HK-2 (cell line): ENCODE results near the gene ATAD5.
"Not testable (repeated sequence)": the region's sequence is repeated elsewhere in the genome, so short reads cannot be mapped to it uniquely, and the experiment has no call there.

Experiments
- DNase-seq: peaks from one replicate; pipeline ENCODE4 v3.0.0-alpha.2; 2018; ENCODE audit not compliant: unreplicated experiment

ATAD5 gene

DNA sequence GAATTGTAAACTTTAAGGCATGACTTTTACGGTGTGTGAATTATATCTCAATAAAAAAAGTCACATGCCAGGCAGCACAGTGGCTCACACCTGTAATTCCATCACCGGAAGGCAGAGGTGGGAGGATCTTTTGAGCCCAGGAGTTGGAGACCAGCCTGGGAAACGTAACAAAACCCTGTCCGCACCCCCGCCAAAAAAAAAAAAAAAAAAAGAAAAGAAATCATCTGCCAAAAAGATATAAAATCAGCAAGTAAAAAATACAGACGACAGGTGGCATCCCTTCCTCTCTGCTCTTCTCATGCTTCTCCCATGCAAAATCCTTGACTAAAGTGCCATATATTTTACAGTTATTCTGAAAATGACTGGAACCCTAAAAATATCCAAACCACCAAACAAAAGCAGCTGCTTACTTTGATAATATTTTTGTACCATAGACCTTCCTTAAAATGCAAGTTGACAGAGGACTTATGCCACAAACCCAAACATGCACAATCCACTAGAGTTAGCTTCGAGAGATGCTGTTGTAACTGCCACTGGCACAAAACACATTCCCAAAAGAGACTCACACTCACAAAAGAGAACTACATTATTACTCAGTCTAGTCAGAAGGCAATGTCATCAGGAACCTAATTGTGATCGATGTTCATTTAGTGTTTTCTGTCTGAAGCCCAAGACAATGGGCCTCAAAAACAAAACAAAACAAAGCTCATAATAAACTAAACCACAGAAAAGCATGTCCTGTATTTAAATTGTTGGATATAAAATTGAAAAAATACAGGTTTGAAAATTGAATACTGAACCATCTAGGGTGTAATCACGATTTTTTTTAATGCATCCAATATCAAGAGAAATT lies 9.7 kb upstream of the ATAD5 start:
- no peak for DNase-seq

DNA sequence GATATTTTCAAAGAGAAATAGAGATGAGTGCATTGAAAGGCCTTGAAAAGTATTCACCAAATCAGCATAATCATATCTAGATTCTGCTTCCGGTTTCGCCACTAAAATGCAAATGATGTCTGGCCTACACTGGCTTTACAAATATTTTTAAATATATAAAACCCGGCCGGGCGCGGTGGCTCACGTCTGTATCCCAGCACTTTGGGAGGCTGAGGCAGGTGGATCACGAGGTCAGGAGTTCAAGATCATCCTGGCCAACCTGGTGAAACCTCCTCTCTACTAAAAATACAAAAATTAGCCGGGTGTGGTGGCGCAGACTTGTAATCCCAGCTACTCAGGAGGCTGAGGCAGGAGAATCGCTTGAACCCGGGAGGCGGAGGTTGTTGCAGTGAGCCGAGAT lies 8.8 kb upstream of the ATAD5 start:
- not testable (repeated sequence) for DNase-seq

DNA sequence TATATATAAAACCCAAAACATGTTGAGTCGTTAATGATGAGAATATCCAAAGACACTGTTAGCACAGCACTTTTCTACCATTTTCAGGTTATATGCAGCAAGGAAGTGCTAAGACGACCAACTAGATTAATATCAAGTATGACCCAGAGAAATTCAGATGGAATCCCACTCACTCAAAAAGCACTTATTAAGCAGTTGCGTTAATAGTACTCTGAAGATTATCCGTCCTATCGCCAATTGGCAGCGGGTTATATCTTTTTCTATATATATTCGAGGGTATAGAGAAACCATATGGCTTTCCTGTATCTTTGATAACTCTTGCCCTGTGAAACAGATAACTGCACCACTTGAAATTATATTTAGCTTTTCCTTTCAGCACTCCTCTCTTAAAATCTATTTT lies 8.3 kb upstream of the ATAD5 start:
- no peak for DNase-seq

DNA sequence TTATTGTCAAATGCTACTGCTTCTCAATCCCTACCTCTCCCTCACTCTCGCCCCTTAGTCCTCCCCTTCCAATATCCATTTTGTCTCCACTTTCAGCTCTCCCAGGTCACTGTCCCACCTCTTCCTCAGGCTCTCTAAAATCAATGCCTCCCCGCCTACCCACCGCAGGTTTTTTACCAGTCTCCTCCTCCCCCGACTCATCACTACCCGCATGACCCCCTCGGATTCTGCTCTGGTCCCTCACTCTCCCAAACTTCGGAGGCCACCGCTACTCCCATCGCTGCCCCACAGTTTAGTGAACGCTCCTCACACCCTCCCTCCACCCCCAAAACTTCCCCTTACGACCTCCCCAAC lies 7.8 kb upstream of the ATAD5 start:
- DNase-seq = peak; percentile 39

DNA sequence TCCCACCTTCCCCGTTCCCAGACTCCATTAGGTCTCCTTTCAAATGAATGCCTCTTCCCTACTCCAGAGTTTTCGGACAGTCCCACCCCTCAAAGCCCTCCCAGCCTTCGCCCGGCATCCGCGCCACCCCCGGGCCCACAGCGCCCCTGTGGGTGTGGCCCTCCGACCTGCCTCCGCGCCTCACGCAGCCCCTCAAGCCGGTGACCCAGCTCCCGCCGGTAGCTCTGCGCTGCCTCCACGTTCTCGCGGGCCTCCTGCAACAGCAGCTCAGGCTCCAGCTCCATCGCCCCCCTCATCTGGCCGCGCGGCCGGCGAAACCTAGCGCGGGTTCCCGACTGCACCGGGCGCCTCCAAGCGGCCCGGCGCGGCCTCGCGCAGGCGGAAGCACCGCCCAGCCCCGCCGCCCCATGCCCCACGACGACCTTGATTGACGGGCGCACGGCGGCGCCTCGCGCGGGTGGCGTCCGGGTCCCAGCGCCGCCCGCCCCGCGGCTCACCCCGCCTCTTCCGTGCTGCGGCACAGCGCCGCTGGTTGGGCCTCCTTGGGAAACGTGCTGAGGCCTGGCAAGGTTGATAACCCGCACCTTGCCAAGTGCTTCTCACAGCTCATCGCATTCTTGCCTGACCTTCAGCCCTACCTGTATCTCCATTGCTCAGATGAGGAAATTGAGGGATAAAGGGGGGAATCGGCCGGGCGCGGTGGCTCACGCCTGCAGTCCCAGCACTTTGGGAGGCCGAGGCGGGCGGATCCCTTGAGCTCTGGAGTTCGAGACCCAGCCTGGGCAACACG lies 7.2 kb upstream of the ATAD5 start, which contains the start of gene CRLF3:
CRLF3 (minus strand) TSS at position 337 of the 790 bp plus-strand sequence; CDS start at position 296, 41 bp downstream.
- DNase-seq = peak; percentile 88

DNA sequence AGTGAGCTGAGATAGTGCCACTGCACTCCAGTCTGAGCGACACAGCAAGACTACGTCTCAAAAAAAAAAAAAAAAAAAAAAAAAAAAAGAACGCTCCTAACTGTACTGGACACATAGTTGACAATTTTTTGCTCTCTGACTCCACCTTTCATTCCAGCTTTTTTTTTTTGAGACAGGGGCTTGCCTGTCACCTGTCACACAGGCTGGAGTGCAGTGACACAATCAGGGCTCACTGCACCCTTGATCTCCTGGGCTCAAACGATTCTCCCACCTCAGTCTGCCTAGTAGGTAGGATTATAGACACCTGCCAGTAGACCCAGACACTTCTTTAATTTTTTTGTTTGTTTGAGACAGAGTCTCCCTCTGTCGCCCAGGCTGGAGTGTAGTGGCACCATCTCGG lies 4.7 kb upstream of the ATAD5 start:
- no peak for DNase-seq

DNA sequence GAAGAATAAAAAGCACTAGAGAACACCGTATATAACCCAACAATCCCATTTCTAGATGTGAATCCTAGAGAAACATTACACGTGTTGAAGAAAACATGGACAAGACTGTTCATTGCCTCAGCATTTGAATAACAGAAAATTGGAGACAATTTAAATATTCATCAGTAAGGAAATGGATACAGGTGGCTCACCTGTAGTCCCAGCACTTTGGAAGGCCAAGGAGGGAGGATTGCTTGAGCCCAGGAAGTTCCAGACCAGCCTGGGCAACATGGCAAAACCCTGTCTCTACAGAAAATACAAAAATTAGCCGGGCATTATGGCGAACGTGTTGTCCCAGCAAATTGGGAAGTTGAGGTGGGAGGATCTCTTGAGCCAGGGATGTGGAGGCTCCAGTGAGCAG lies 2.7 kb upstream of the ATAD5 start:
- DNase-seq = no peak

DNA sequence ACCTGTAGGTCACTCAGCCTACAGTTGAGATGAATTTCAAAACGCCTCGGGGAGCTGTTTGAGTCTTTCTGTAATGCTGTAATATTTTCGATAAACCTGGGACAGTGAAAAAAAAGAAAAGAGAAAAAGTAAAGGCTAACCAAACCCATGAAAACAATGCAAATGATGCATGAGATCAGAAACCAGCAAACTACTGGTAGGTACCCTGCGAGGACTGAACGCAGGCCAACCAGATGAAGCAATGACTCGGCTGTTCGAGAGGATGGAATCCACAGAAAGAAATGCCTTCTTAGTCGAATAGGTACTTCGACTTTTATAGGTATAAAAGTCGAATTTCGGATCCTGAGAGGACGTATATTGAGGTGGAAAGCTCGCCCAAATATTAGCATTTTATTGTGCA lies 509 bp upstream of the ATAD5 start:
- DNase-seq = no peak

DNA sequence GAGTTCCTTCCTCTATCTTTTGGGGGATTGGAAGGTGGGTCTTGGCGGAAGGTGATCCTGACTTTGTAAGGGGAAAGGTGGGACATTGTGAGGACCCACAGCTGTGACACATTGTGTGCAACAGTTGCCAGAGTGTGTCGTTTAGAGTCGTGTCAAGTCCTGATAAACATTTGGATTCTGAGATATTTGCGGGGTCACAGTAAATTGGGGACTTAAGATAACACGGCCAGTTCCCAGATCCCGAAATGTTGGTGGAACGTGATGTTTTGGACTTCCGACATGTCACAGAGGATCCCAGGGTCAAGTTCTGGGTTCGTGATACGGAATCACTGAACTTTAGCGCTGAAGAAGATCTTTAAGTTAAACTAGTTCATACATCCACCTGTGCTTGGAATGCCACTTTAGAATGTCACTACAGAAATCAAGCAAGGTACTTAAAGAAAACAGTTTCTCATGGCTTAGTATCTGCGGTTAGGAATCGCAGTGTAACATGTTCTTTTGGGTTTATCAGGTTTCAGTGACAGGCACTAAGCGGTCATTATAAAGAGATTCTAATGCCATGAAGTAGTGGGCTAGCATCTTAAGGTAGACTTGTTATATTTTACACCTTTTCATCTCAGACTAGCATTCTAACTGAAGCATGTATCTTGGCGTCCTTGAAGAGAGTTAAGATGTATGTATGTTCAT lies 815 bp downstream of the ATAD5 start:
- DNase-seq = no peak

DNA sequence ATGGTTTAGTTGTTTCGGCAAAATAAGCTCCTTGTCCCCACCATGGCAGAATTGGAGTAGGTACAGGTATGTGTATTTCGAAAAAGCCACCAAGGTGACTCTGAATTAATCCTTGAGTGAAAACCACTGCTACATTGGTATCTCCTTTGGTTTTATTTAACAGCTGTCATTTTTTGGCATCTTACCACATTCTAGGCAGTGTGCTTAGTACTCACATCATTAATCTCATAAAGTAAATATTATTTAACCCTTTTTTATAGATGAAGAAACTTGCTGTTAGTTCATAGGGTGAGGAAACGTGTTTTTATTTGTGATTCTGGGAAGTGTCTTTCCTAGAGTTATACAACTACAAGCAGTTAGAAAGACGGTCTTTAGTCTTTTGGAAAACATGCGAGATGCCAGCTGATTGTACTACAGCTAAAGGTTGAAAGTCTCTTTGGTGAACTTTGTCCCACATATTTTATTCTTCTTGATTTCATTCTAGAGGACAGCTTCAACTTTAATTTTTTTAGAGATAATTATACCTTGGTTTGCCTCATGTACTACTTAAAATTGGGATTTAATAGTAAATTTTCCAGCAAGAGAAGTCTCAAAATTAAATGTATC lies 6.5 kb downstream of the ATAD5 start:
- no peak for DNase-seq

DNA sequence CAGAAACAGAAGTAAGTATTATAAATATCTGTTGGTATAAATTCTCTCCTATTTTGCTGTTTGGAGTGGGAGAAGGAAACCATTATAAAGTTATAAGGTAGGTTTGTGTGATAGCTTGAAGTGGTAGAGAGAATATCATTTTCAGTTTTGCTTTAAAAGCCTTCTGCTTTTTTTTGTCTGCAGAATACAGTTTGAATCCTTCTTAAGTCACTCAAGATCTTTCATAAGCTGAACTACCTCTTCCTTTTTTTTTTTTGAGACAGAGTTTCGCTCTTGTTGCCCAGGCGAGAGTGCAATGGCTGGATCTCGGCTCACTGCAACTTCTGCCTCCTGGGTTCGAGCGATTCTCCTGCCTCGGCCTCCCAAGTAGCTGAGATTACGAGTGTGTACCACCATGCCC lies 9.0 kb downstream of the ATAD5 start:
- DNase-seq = no peak

DNA sequence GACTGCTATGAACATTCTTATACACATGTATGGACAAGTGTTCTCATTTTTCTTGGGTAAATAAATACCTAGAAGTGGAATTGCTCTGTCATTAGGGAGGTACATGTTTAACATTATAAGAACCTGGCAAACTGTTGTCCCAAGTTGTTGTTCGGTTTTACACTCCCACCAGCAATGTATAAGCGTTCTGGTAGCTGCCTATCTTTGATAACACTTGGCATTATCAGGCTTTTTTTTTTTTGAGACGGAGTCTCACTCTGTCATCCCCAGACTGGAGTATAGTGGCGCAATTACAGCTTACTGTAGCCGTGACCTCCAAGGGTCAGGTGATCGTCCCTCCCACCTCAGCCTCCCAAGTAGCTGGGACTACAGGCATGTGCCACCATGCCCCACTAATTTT lies 16.3 kb downstream of the ATAD5 start:
- DNase-seq = no peak

DNA sequence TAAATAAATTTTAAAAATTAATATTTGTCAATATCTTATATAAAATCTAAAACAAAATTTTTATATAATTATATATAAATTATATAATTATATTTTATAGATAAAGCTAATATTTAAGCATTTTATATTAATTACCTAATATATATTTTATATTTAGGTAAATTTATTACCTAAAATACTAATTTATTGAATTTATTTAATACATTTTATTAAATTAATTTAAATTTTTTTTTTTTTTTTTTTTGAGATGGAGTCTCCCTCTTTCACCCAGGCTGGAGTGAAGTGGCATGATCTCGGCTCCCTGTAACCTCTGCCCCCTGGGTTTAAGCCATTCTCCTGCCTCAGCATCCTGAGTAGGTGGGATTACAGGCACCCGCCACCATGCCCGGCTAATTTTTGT lies 22.4 kb downstream of the ATAD5 start:
- DNase-seq = no peak

DNA sequence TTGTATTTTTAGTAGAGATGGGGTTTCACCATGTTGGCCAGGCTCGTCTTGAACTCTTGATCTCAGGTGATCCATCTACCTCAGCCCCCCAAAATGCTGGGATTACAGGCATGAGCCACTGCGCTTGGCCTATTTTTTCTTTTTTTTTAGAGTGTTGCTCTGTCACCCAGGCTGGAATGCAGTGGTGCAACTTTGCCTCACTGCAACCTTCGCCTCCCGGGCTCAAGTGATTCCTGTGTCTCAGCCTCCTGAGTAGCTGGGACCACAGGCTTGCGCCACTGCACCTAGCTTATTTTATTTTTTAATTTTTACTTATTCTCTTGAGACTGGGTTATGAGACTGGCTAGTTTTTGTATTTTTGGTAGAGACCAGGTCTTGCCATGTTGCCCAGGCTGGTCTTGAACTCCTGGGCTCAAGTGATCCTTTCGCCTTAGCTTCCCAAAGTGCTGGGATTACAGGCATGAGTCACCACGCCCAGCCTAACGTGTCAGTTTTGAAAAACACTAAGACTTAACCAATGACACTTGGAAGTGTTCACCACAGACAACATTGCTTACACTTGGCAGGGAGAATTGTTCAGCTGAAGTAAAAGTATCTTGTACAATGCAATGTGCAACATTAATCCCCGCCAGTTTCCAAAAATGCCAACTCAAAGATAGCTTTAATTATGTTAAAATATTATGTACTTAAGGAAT lies 26.9 kb downstream of the ATAD5 start:
- DNase-seq = no peak

DNA sequence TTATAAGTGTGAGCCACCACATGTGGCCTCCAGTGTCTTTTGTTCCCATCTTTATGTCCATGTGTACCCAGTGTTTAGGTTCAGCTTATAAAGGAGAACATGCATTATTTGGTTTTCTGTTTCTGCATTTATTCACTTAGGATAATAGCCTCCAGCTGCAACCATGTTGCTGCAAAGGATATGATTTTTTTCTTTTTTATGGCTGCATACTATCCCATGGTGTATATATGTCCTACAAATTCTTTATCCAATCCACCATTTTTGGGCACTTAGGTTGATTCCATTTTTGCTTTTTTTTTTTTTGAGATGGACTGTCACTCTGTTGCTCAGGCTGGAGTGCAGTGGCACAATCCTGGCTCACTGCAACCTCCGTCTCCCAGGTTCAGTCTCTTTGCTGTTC lies 32.9 kb downstream of the ATAD5 start:
- no peak for DNase-seq

DNA sequence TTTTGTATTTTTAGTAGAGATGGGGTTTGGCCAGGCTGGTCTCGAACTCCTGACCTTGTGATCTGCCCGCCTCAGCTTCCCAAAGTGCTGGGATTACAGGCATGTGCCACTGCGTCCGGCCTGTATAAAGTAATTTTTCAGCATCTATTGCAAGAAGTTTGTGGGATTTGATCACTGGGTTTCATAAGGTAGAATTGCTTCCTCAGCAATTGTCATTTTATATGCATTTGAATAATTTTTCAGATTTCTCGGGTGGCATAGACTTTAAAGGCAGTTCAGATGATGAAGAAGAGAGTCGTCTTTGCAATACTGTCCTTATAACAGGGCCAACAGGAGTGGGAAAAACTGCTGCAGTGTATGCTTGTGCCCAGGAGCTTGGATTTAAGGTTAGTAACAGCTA lies 37.2 kb downstream of the ATAD5 start:
- no peak for DNase-seq

DNA sequence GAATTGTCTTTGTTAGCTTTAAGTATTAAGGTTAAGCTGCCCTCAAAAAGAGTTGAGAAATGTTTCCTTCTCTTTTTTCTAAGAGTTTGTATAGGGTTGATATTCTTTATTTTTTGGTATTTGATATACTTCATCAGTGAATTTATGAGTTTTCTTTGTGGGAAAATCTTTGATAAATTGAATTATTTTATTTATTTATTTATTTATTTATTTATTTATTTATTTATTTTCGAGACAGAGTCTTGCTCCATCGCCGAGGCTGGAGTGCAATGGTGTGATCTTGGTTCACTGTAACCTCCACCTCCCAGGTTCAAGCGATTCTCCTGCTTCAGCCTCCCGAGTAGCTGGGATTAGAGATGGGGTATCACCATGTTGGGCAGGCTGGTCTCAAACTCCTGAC lies 54.4 kb downstream of the ATAD5 start:
- no peak for DNase-seq

DNA sequence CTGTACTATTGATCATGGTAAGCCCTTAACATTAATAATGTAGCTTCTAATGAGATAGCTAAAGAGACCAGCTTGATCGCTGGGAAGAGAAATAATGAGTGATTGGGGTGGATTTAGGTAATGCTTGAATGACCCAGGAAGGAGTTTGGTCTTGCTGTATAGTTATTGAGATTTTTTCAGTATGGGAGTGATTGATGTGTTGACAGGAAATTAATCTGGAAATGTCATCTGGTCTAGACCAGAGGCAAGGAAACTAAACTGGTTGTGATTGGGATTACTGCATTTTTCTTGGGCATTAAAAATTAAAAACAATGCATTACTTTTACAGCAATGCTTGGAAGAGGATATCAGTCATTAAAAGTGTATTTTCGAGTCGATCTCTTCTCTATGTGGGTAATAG lies 62.5 kb downstream of the ATAD5 start:
- DNase-seq = no peak

DNA sequence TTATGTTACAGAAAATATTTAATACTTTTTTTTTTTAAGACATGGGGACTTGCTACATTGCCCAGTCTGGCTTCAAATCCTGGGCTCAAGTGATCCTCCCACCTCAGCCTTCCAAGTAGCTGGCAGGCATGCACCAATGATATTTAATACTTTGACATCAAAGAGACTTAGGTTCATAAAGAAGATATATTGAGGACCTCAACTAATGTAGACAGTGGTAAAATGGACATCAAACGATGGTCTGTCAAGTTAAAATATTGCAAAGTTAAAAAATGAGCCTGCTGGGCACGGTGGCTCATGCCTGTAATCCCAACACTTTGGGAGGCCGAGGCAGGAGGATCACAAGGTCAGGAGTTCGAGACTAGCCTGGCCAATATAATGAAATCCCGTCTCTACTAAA lies 65.5 kb downstream of the ATAD5 start:
- no peak for DNase-seq

DNA sequence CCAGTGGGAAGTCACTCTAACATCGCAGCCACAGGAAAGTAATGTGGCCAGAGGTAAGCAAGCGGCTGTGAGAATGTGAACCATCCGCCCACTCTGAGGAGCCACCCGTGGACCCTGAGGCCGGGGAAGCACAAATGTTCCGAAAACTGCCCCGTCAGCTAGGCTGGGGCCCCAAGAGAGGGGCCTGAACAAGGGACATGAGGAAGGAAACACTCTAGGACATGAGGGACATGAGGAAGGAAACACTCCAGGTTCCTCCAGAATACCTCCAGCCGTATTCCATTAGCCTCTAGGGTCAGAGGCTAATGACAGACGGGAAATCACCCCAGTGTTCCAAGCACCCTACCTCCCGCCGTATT lies 74.0 kb downstream of the ATAD5 start:
- peak; percentile 10 for DNase-seq

DNA sequence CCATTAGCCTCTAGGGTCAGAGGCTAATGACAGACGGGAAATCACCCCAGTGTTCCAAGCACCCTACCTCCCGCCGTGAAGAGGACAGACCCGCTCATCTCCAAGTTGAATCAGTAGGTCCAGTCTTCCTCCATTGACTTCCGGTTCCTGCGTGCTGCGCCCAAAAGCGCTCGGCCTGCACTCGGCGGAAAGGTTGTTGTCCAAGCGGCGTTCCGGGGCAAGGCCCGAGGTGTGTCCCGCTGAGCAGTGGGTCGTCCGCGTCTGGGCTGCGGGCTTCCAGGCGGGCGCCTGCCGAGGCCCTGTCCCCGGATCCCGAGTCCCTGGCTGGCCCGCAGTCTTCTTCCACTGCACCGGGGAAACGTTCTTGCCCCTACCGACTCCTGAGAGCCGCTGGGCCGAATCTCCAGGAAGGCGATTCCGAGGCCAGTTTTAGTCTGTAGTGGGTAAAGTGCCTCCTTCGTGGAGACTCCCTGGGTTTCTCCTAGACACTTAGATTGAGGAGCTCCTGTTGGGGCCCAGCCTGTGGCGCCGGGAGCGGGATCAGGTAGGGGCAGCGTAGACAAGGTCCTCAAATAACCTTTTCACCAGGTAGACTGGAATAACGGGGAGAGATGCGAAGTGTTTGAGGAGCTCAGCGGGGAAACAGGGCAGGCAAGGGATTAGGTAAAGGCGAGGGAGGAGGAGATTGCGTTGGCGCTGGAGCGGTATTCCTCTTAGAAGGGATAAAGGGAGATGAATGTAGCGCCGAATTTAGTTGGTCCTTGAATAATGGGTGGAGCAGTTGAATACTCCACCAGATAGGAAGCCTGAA lies 74.5 kb downstream of the ATAD5 start, which contains the start of gene TEFM:
TEFM (minus strand) TSS at position 138 of the 811 bp plus-strand sequence; CDS start at position 98, 40 bp downstream.
- peak; percentile 94 for DNase-seq
